ENCODE results near the gene CAMK2D.

GRCh38 chr4:113772319-113772718, 10.8 kb upstream of the CAMK2D start:
- TF ChIP-seq POLR2AphosphoS5 (IDR thresholded peaks at IDR 0.05; ENCODE audit: low read depth, low read length), result no peak
- TF ChIP-seq, protein P1, sequence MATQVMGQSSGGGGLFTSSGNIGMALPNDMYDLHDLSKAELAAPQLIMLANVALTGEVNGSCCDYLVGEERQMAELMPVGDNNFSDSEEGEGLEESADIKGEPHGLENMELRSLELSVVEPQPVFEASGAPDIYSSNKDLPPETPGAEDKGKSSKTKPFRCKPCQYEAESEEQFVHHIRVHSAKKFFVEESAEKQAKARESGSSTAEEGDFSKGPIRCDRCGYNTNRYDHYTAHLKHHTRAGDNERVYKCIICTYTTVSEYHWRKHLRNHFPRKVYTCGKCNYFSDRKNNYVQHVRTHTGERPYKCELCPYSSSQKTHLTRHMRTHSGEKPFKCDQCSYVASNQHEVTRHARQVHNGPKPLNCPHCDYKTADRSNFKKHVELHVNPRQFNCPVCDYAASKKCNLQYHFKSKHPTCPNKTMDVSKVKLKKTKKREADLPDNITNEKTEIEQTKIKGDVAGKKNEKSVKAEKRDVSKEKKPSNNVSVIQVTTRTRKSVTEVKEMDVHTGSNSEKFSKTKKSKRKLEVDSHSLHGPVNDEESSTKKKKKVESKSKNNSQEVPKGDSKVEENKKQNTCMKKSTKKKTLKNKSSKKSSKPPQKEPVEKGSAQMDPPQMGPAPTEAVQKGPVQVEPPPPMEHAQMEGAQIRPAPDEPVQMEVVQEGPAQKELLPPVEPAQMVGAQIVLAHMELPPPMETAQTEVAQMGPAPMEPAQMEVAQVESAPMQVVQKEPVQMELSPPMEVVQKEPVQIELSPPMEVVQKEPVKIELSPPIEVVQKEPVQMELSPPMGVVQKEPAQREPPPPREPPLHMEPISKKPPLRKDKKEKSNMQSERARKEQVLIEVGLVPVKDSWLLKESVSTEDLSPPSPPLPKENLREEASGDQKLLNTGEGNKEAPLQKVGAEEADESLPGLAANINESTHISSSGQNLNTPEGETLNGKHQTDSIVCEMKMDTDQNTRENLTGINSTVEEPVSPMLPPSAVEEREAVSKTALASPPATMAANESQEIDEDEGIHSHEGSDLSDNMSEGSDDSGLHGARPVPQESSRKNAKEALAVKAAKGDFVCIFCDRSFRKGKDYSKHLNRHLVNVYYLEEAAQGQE (IDR thresholded peaks at IDR 0.05; ENCODE audit: insufficient read depth in 1 of 2, low read depth in 2 of 2, low read length in 2 of 2), result no peak

Measured in PFSK-1 (cell line).